ENCODE results near the gene TMEM240.
A peak's percentile ranks its signal among the peaks of the same experiment; 100 is the strongest.
"Not testable (repeated sequence)": the region's sequence is repeated elsewhere in the genome, so short reads cannot be mapped to it uniquely, and the experiment has no call there.

TMEM240 gene

DNA sequence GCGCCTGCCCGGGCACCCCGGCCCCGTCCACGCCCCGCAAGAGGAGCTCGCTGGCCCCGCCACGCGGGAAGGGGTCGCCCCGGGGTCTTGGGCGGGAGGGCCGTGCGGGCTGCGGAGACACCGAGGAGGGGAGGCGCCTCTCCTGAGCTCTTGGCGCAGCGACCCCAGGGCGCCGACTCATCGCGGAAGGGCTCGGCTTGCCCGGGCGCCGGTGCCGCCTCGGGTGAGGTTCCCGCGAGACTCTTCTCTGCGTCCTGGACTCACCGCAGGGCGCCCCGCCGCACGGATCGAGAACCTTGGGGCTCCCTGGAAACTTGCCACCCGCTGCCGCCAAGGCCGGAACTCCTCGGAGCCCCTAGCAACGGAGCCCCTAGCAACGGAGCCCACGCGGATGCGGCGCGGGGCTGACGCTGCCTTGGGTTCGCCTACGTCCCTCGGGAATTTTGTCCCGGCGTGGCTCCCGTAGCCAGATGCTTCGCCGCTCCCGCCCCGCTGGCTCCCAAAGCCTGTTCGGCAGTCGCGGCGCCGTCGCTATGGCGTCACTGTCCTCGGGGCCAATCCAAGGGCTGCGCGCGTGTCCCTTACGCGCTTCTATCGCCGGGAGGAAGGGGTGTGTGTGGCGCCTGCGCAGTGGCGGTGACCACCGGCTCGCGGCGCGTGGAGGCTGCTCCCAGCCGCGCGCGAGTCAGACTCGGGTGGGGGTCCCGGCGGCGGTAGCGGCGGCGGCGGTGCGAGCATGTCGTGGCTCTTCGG lies 28.7 kb downstream of the TMEM240 start, which contains the start of gene ATAD3A:
ATAD3A (plus strand) TSS at position 630 of the 753 bp plus-strand sequence; CDS start at position 737, 107 bp downstream.
- TF ChIP-seq, protein P1, sequence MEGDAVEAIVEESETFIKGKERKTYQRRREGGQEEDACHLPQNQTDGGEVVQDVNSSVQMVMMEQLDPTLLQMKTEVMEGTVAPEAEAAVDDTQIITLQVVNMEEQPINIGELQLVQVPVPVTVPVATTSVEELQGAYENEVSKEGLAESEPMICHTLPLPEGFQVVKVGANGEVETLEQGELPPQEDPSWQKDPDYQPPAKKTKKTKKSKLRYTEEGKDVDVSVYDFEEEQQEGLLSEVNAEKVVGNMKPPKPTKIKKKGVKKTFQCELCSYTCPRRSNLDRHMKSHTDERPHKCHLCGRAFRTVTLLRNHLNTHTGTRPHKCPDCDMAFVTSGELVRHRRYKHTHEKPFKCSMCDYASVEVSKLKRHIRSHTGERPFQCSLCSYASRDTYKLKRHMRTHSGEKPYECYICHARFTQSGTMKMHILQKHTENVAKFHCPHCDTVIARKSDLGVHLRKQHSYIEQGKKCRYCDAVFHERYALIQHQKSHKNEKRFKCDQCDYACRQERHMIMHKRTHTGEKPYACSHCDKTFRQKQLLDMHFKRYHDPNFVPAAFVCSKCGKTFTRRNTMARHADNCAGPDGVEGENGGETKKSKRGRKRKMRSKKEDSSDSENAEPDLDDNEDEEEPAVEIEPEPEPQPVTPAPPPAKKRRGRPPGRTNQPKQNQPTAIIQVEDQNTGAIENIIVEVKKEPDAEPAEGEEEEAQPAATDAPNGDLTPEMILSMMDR (conservative IDR thresholded peaks at IDR 0.05; ENCODE audit: low read length) = no peak
- peak; percentile 98 for DNase-seq (ENCODE audit: low read depth)
- peak within 1 kb of the TSS; percentile 89 for H3K4me3 ChIP-seq (ENCODE audit: low read length)

DNA sequence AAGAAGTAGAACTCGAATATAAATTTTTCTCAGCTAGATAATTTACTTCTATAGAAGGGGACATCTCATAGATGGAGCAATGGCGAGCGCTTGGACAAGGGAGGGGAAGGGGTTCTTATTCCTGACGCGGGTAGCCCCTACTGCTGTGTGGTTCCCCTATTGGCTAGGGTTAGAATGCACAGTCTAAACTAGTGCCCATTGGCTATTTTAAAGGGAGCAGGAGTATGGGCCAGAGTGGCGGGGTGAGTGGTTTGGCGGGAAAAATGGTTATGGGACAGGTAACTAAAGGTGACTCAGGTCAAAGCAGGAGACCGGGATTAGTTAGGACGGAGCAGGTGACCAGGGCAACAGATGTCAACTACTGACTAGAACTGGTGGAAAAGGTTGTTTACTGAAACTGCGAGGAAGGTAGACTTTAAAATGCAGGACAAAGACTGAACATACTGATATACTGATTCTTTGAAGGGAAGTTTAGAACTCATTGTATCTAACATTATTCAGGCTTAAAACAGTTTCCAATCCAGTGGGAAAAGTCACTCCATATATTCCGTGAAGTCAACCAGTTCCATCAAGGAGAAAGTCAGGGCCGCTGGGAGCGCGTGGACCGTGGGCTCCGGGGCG lies 29.4 kb downstream of the TMEM240 start:
- no peak for DNase-seq (ENCODE audit: low read depth)
- peak overlapping the region; percentile 89 for H3K4me3 ChIP-seq (ENCODE audit: low read length)
- TF ChIP-seq, protein P1 (conservative IDR thresholded peaks at IDR 0.05; ENCODE audit: low read length) = peak; percentile 22; the same call in 1 of the 2 replicates

DNA sequence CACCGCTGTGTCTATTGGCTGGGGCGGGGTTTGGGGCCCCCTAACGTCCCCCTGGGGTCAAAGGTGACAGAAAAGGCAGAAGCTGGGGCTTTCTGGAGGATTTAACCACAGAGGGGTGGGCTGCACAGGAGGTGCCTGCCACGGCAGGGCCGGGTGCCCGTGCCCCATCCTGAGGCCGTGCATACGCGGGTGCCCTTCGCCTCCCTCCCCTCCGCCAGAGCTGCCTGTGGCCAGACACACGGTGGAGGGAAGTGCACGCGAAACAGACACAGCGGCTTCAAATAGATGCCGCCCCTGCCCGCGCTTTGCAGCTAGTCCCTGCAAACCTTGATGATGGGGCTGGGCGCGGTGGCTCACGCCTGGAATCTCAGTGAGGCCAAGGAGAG lies 31.0 kb downstream of the TMEM240 start:
- not testable (repeated sequence) for H3K4me3 ChIP-seq (ENCODE audit: low read length); DNase-seq (ENCODE audit: low read depth)

DNA sequence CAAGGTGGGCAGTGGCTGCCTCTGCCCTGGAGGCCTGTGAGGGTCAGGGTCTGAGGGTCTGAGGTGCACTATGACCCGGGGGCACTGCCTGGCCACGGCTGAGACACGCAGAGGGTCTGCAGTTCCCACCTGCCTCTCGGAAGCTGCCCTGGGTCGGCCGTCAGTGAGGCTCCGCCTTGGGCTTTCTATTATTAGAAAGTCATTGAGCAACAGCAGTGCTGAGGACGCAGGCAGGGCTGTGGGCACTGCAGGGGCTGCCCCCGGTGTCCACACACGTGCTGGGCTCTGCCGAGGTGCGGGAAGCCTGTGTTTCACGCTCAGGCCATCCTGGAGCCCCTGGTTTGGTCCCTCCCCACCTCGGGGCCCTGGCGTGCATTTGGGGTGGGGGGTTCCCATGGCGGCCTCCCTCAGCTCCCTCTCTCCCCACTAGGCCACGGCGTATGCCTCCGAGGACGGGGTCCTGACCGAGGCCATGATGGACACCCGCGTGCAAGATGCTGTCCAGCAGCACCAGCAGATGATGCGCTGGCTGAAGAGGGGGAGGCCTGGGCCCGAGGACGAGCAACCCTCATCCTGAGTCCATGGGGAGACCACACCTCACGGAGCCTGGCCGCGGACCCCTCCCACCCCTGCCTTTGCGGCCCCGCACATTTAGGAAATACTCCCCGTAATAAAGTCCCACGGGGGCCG lies 31.5 kb downstream of the TMEM240 start:
- not testable (repeated sequence) for H3K4me3 ChIP-seq (ENCODE audit: low read length); DNase-seq (ENCODE audit: low read depth)

DNA sequence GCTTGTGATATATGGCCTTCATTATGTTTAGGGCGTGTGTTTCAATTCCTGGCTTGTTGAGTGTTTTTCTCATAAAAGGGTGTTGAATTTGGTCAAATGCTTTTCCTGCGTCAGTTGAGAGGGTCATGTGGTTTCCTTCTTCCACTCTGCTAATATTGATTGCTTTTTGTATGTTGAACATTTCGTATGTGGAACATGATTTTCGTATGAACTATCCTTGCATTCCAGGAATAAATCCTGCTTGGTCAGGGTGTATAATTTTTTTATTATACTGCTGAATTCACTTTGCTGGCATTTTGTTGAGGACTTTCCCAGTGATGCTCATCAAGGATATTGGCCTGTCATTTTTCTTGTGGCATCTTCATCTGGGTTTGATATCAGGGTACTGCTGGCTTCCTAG lies 33.1 kb downstream of the TMEM240 start:
- H3K4me3 ChIP-seq (ENCODE audit: low read length) = no peak overlapping the region
- DNase-seq (ENCODE audit: low read depth) = no peak
- TF ChIP-seq, protein P1 (conservative IDR thresholded peaks at IDR 0.05; ENCODE audit: low read length) = no peak

DNA sequence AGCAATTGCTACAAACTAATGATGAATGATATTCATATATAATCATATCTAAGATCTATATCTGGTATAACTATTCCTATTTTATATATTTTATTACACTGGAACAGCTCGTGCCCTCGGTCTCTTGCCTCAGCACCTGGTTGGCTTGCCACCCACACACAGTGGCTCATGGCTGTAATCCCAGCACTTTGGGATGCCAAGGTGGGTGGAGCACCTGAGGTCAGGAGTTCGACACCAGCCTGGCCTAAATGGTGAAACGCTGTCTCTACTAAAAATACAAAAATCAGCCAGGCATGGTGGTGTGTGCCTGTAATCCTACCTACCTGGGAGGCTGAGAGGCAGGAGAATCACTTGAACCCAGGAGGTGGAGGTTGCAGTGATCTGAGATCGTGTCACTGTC lies 34.6 kb downstream of the TMEM240 start:
- not testable (repeated sequence) for DNase-seq (ENCODE audit: low read depth); H3K4me3 ChIP-seq (ENCODE audit: low read length)

DNA sequence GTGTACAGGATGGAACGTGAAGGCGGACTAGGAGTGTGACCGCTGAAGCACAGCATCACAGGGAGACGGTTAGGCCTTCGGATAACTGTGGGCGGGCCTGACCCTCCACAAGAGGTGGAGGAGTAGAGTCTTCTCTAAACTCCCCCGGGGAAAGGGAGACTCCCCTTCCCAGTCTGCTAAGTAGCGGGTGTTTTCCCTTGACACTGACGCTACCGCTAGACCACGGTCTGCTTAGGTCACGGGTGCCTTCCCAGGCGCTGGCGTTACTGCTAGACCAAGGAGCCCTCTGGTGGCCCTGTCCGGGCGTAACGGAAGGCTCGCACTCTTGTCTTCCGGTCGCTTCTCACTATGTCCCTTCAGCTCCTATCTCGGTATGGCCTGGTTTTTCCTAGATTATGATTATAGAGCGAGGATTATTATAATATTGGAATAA lies 35.0 kb downstream of the TMEM240 start:
- peak; percentile 18 for DNase-seq (ENCODE audit: low read depth)
- TF ChIP-seq, protein P1 (conservative IDR thresholded peaks at IDR 0.05; ENCODE audit: low read length) = peak; percentile 28
- H3K4me3 ChIP-seq (ENCODE audit: low read length) = not testable (repeated sequence)

DNA sequence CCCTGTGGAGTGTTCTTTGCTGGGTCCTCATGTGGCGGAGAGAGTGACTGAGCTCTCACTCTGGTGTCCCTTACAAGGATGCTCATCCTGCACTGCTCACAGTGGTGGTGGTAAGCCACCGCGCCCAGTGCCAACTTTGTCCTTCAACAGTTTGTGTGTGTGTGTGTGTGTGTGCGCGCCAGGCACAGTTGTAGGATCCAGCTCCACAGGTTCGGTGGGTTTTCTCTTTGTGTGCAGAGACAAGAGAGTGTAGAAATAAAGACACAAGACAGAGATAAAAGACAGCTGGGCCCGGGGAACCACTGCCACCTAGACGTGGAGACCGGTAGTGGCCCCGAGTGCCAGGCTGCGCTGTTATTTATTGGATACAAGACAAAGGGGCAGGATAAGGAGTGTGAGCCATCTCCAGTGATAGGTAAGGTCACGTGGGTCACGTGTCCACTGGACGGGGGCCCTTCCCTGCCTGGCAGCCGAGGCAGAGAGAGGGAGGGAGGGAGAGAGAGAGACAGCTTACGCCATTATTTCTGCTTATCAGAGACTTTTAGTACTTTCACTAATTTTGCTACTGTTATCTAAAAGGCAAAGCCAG lies 35.6 kb downstream of the TMEM240 start:
- not testable (repeated sequence) for H3K4me3 ChIP-seq (ENCODE audit: low read length)
- DNase-seq (ENCODE audit: low read depth) = peak; percentile 51
- TF ChIP-seq, protein P1 (conservative IDR thresholded peaks at IDR 0.05; ENCODE audit: low read length) = peak; percentile 59

DNA sequence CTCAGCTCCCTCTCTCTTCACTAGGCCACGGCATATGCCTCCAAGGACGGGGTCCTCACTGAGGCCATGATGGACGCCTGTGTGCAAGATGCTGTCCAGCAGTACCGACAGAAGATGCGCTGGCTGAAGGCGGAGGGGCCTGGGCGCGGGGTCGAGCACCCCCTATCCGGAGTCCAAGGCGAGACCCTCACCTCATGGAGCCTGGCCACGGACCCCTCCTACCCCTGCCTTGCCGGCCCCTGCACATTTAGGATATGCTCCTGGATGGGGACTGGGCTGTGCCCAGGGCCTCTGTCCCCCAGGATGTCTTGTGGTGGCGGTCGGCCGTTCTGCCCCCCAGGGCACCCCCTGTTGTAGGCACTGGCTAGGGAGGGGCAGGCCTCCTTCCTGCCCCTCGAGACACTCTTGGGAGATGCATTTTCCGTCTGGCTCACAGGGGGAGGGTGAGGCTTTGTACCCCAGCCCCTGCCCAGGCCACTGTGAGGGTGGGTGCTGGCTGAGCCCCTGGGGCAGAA lies 44.9 kb downstream of the TMEM240 start:
- H3K4me3 ChIP-seq (ENCODE audit: low read length); DNase-seq (ENCODE audit: low read depth): not testable (repeated sequence)

DNA sequence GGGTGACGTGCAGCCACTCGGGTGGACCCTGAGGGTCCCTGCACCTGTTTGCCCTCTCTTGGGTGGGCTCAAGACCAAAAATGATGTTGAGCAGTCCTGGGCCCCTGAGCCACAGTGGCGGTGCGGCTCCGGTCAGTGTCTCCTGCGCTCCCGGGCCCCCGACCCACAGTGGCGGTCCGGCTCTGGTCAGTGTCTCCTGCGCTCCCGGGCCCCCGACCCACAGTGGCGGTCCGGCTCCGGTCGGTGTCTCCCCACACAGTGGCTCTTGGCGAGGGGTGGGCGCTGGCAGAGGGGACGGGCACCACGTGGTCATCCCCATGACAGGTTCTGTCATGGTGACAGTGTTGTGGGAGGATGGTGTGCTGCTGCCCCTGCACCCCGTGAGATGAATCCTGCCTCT lies 46.1 kb downstream of the TMEM240 start:
- not testable (repeated sequence) for H3K4me3 ChIP-seq (ENCODE audit: low read length); DNase-seq (ENCODE audit: low read depth)
